GM12873 (cell line): ENCODE measurements around the gene RNGTT.

Source experiments
- CTCF ChIP-seq: IDR thresholded peaks from 2 replicates; pipeline ENCODE4 v1.5.1; 2012; ENCODE audit warnings: low read depth, mild to moderate bottlenecking, moderate library complexity, low read length, control low read depth; ENCODE audit not compliant: insufficient read depth; ENCODE audit errors: missing control alignments

Gene RNGTT

GRCh38 chr6:88963139-88964090 lies at the start of gene RNGTT:
Gene RNGTT, minus strand, starts transcription at chr6:88963618. Its CDS starts 209 bp downstream, at chr6:88963409.
- no peak for TF ChIP-seq CTCF

- TF ChIP-seq CTCF, result no peak
Observed at GRCh38 chr6:89011436-89011835, 48.0 kb upstream of the RNGTT start.

- TF ChIP-seq CTCF, result no peak
Observed at GRCh38 chr6:89010825-89011224, 47.4 kb upstream of the RNGTT start.

GRCh38 chr6:89009624-89010059 lies 46.2 kb upstream of the RNGTT start:
- TF ChIP-seq CTCF, result no peak

- TF ChIP-seq CTCF, result no peak
Observed at GRCh38 chr6:89008815-89009374, 45.5 kb upstream of the RNGTT start.

- TF ChIP-seq CTCF, result no peak
Observed at GRCh38 chr6:89008001-89008814, 44.8 kb upstream of the RNGTT start.

- no peak for TF ChIP-seq CTCF
Observed at GRCh38 chr6:89007209-89008000, 44.0 kb upstream of the RNGTT start.
